ENCODE data around the gene ZNF341.
"Not testable (repeated sequence)": the region's sequence is repeated elsewhere in the genome, so short reads cannot be mapped to it uniquely, and the experiment has no call there.

Gene ZNF341

DNA sequence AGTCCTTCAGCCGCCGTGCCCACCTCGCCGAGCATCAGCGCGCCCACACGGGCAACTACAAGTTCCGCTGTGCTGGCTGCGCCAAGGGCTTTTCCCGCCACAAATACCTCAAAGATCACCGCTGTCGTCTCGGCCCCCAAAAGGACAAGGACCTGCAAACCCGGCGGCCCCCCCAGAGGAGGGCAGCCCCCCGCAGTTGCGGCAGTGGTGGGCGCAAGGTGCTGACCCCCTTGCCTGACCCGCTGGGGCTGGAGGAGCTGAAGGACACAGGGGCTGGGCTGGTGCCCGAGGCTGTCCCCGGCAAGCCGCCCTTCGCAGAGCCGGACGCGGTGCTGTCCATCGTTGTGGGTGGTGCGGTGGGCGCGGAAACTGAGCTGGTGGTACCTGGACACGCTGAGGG lies 59.2 kb downstream of the ZNF341 start:
- Mint-ChIP-seq H3K4me1 (ENCODE audit: low read depth in 2 of 2) (peaks cover 10 to 19% of the 10 kb centered on the region in 2 donors), H3K36me3 (ENCODE audit: insufficient read depth) (peaks cover 7% of the 10 kb centered on the region), H3K27ac (peak overlapping the region in 1 of 2 donors; percentile 17), H3K4me3 (no peak overlapping the region), H3K27me3 (no peaks in the 10 kb centered on the region), H3K9me3 (no peaks in the 10 kb centered on the region)
- no peak for DNase-seq
- no peak for ATAC-seq (replicated peaks)

DNA sequence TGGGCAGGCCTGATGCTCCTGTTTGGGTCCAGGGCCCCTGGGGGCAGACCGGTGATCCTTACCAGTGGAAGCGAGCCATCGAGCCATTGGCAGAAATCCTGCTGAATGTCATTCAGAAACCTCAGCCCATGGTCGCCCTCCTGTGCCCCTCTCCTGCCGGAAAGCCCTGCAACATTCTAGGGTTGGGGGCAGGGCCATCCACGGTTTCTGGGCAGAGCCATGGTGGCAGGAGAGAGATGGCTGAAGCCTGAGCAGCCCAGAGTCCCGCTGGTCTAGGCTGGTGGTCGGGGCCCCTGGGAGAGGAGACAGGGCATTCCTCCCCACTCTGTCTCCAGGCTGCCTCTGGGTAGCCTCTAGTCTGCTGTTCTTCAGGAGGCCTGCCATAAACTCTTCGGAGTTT lies 59.7 kb downstream of the ZNF341 start:
- H3K4me3 Mint-ChIP-seq: no peak overlapping the region
- DNase-seq (no peak), ATAC-seq (replicated peaks) (no peak)
- peaks cover 7% of the 10 kb centered on the region for H3K36me3 Mint-ChIP-seq (ENCODE audit: insufficient read depth)
- H3K27me3 Mint-ChIP-seq: no peaks in the 10 kb centered on the region
- no peaks in the 10 kb centered on the region for H3K9me3 Mint-ChIP-seq
- H3K27ac Mint-ChIP-seq: no peak overlapping the region
- H3K4me1 Mint-ChIP-seq (ENCODE audit: low read depth in 2 of 2): peaks cover 10 to 16% of the 10 kb centered on the region in 2 donors

DNA sequence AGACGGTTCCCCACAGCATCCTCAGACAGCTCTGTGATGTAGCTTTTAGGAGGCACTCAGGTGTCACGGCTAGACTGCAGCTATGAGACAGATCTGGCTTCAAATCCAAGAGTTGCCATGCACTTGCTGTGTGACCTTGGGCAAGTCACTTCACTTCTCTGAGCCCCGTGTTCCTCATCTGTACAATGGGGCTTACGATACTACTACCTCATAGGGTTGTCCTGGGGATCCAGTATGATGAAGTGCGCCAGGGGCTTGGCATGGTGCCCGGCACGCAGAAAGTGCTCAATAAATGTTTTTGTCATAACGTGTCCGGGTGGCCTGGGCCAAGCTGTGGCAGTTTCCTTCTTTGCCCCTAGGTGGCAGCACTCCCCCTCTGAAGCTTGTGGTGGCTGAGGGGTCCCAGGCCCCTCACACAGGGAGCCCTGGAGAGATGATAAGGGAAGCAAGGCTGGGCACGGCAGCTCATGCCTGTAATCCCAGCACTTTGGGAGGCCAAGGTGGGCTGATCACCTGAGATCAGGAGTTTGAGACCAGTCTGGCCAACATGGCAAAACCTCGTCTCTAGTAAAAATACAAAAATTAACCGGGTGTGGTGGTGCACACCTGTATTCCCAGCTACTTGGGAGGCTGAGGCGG lies 60.3 kb downstream of the ZNF341 start:
- Mint-ChIP-seq H3K27ac (no peak overlapping the region), H3K4me1 (ENCODE audit: low read depth in 2 of 2) (peaks cover 8 to 14% of the 10 kb centered on the region in 2 donors), H3K9me3 (no peaks in the 10 kb centered on the region), H3K36me3 (ENCODE audit: insufficient read depth) (peaks cover 3% of the 10 kb centered on the region), H3K4me3 (no peak overlapping the region), H3K27me3 (no peaks in the 10 kb centered on the region)
- DNase-seq: peak; percentile 37 to 52 (median 44)
- peak; percentile 50 for ATAC-seq (replicated peaks)

DNA sequence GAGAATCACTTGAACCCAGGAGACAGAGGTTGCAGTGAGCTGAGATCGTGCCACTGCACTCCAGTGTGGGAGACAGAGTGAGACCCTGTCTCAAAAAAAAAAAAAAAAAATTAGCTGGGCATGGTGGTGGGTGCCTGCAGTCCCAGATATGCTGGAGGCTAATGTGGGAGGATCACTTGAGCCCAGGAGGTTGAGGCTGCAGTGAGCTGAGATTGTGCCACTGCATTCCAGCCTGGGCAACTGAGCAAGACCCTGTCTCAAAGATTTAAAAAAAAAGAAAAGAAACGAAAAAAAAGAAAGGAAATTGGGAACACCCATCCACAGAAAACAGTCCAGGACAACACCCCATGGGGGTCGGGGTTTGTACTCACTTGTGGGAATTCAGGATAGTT lies 60.8 kb downstream of the ZNF341 start:
- H3K36me3 Mint-ChIP-seq (ENCODE audit: insufficient read depth); H3K9me3 Mint-ChIP-seq; H3K4me1 Mint-ChIP-seq (ENCODE audit: low read depth in 2 of 2); H3K4me3 Mint-ChIP-seq; H3K27ac Mint-ChIP-seq; ATAC-seq (replicated peaks); H3K27me3 Mint-ChIP-seq; DNase-seq: not testable (repeated sequence)

DNA sequence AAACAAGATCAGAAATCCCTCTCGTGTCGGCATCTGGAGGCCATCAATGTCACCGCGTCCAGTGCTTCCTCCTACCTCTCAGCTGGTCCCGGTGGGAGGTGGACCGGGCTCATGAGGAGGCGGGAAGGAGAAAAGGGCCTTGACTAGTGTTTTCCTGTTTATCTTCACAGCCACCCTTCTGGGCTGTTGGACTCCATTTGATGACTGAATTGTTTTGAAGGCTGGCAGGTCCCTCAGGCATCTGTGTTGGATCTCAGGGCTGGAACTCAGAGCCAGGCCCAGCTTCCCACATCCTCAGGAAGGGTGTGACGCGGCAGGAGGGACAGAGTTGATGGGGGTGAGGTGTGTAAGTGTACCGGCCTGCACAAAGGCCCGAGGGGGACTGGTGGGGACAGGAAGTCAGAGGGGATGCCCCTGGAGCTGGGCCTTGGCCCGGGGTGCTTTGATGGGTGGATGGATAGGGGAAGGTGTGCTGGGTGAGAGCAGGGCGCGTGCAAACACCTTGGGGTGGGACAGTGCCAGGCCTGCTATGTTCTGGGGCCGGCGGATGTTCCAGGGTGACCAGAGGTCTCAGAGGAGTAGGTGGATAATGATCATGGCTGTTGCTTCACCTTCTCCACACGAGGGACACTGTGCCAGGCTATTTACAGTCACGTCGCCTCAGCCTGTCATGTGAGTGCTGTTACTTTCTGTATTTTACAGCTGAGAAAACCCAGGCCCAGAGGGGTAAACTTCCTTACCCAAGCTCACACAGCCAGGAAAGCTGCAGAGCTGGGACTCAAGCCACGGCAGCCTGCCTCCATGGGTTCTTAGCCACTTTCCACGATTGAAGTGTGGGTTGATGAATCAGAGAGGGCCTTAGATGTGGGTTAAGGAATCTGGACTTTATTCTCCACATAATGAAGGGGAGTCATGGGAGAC lies 61.5 kb downstream of the ZNF341 start:
- H3K27ac Mint-ChIP-seq: peak overlapping the region in 1 of 2 donors; percentile 41
- ATAC-seq (replicated peaks) (no peak), DNase-seq (no peak)
- H3K4me3 Mint-ChIP-seq: no peak overlapping the region
- no peaks in the 10 kb centered on the region for H3K27me3 Mint-ChIP-seq
- H3K9me3 Mint-ChIP-seq: no peaks in the 10 kb centered on the region
- H3K4me1 Mint-ChIP-seq (ENCODE audit: low read depth in 2 of 2): peaks cover 0 to 4% of the 10 kb centered on the region in 2 donors
- peaks cover 3% of the 10 kb centered on the region for H3K36me3 Mint-ChIP-seq (ENCODE audit: insufficient read depth)

DNA sequence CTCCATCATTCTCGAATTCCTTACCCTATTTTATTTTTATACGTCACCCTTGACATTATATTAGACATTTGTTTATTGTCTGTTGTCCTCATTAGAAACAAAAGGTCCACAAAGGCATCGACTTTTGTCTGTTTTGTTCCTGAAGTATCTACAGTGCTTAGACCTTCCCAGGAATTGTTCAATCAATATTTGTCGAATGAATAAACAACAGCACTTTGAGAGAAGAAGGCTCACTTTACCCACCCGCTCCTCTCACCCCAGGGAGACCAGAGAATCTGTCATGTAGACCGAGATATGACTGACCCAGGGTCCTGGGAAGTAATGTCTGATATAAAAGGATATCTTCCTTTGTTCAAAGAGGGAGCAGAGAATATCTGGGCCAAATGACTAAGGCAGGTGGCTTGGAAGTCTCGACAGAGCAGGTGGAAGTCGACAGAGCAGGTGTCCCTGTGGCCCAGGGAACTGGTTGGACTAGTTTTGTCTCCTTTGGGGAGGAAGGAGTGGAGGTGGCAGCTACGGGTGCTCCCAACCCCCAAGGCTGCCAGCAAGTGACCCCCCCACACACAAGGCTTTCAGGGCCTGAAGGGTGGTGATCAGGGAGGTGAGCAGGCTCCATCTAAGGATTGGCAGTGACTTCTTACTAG lies 64.6 kb downstream of the ZNF341 start:
- ATAC-seq (replicated peaks): no peak
- H3K4me3 Mint-ChIP-seq: no peak overlapping the region
- peak overlapping the region in 1 of 2 donors; percentile 41 for H3K27ac Mint-ChIP-seq

DNA sequence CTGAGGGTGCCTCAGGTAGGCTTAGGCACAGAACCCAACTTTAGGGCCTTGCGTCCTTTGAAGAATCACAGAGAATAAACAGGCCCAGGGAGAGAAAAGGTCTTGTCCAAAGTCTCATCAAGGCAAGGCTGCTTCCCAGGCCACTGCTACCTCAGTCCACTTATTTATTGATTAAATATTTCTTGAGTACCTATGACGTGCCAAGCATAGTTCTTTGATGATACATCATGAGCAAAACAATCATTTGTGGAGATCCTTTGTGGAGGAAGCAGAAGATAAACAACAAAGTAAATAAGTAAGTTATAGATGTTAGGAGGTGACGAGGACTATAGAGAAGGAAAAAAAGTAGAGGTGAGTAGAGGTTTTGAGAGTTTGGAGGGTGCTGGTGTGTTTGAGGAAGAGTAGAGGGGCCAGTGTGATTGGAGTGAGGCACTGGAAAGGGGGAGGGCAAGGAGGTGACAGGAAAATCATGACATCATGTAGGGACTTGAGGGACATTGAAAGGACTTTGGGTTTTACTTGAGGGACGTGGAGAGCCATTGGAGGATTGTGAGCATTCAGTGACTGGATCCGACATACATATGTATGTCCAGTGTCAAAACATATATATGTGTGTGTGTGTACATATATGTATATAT lies 65.2 kb downstream of the ZNF341 start:
- Mint-ChIP-seq H3K27me3 (no peaks in the 10 kb centered on the region), H3K9me3 (no peaks in the 10 kb centered on the region), H3K27ac (no peak overlapping the region), H3K4me1 (ENCODE audit: low read depth in 2 of 2) (peaks cover 0 to 2% of the 10 kb centered on the region in 2 donors), H3K4me3 (no peak overlapping the region), H3K36me3 (ENCODE audit: insufficient read depth) (no peaks in the 10 kb centered on the region)
- ATAC-seq (replicated peaks) (no peak), DNase-seq (no peak)

More for the DNA sequence above, 64.6 kb downstream of the ZNF341 start:
- Mint-ChIP-seq H3K36me3 (ENCODE audit: insufficient read depth) (no peaks in the 10 kb centered on the region), H3K4me1 (ENCODE audit: low read depth in 2 of 2) (peaks cover 0 to 2% of the 10 kb centered on the region in 2 donors), H3K27me3 (no peaks in the 10 kb centered on the region), H3K9me3 (no peaks in the 10 kb centered on the region)
- DNase-seq: no peak

DNA sequence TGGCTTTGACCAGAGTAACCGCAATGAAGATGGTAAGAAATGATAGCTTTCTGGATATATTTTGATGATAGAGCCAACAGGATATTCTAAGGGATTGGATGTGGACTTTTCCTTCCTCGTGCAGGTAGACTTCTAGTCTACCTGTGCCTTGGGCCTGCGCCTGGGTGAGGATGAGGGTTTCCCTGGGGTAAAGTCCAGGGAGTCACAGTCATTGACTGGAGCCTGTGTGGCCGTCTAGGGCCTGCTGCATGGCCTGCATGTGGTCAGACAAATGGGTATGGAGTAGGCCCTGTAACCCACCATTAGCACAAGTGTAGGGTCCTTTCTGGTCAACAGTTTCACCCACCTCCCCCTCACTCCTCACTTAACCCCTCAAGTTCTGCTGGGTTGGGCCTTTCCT lies 66.6 kb downstream of the ZNF341 start:
- no peaks in the 10 kb centered on the region for H3K36me3 Mint-ChIP-seq (ENCODE audit: insufficient read depth)
- ATAC-seq (replicated peaks): no peak
- H3K27me3 Mint-ChIP-seq: no peaks in the 10 kb centered on the region
- H3K27ac Mint-ChIP-seq: no peak overlapping the region
- DNase-seq: no peak
- no peak overlapping the region for H3K4me3 Mint-ChIP-seq
- no peaks in the 10 kb centered on the region for H3K9me3 Mint-ChIP-seq
- no peaks in the 10 kb centered on the region for H3K4me1 Mint-ChIP-seq (ENCODE audit: low read depth in 2 of 2)

DNA sequence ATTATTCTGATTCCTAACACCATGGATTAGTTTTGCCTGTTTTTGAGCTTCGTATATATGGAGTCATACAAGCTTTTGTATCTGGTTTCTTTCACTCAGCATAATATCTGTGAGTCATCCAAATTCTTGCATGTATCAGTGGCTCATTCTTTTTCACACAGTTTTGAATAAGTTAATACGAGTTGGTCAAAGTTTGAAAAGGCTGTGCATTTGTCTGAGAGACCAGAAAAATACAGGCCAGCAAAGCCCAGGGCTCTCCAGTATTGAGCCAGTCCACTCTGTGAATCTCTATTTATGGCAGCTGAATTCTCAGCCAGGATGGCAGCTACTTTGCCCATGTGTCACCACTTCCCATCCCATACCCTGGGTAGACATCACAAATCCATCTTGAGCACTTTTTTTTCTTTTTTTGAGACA lies 72.1 kb downstream of the ZNF341 start:
- Mint-ChIP-seq H3K27me3 (no peaks in the 10 kb centered on the region), H3K4me3 (no peak overlapping the region), H3K4me1 (ENCODE audit: low read depth in 2 of 2) (no peaks in the 10 kb centered on the region), H3K27ac (no peak overlapping the region), H3K9me3 (no peaks in the 10 kb centered on the region), H3K36me3 (ENCODE audit: insufficient read depth) (no peaks in the 10 kb centered on the region)
- no peak for DNase-seq
- no peak for ATAC-seq (replicated peaks)

DNA sequence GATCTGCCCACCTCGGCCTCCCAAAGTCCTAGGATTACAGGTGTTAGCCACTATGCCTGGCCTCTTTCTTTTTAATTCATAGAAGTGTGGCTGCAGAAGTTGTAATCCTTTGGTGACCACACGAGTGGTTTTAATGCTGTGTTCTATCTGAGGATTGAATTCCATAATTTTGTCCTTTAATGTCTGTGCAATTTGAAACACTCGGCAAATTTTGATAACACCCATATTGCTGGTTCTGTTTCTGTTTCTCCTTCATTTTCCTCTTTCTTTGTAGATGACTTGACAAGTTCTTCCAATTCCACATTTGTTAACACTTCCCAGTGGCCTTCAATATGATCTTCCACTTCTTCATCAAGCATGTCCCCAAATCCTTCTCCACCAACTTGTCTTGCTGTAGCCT lies 76.6 kb downstream of the ZNF341 start:
- H3K27ac Mint-ChIP-seq: no peak overlapping the region
- no peaks in the 10 kb centered on the region for H3K27me3 Mint-ChIP-seq
- H3K36me3 Mint-ChIP-seq (ENCODE audit: insufficient read depth): peaks cover 4% of the 10 kb centered on the region
- DNase-seq (no peak), ATAC-seq (replicated peaks) (no peak)
- no peaks in the 10 kb centered on the region for H3K9me3 Mint-ChIP-seq
- H3K4me3 Mint-ChIP-seq: no peak overlapping the region
- peaks cover 19% of the 10 kb centered on the region in 2 donors for H3K4me1 Mint-ChIP-seq (ENCODE audit: low read depth in 2 of 2)

DNA sequence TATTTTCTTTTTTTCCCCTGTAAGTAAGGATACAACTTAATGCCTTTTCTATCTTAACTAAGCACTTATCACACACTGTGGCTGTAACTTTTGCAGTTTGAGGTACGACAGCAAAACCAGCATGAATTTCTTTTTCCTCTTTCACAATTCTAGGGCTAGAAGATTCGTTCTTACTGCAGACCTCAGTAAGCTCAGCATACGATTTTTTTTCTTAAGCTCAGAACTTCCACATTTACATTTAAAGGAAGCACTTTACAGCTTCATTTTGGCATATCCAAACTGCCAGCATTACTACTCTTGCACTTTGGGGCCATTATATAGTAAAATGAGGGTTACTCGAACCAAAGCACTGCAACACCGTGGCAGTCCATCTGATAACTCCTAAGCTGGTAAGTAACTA lies 78.5 kb downstream of the ZNF341 start:
- H3K27ac Mint-ChIP-seq: no peak overlapping the region
- peaks cover 33 to 34% of the 10 kb centered on the region in 2 donors for H3K4me1 Mint-ChIP-seq (ENCODE audit: low read depth in 2 of 2)
- peaks cover 6% of the 10 kb centered on the region for H3K36me3 Mint-ChIP-seq (ENCODE audit: insufficient read depth)
- ATAC-seq (replicated peaks) (no peak), DNase-seq (no peak)
- no peaks in the 10 kb centered on the region for H3K9me3 Mint-ChIP-seq
- no peaks in the 10 kb centered on the region for H3K27me3 Mint-ChIP-seq
- no peak overlapping the region for H3K4me3 Mint-ChIP-seq

DNA sequence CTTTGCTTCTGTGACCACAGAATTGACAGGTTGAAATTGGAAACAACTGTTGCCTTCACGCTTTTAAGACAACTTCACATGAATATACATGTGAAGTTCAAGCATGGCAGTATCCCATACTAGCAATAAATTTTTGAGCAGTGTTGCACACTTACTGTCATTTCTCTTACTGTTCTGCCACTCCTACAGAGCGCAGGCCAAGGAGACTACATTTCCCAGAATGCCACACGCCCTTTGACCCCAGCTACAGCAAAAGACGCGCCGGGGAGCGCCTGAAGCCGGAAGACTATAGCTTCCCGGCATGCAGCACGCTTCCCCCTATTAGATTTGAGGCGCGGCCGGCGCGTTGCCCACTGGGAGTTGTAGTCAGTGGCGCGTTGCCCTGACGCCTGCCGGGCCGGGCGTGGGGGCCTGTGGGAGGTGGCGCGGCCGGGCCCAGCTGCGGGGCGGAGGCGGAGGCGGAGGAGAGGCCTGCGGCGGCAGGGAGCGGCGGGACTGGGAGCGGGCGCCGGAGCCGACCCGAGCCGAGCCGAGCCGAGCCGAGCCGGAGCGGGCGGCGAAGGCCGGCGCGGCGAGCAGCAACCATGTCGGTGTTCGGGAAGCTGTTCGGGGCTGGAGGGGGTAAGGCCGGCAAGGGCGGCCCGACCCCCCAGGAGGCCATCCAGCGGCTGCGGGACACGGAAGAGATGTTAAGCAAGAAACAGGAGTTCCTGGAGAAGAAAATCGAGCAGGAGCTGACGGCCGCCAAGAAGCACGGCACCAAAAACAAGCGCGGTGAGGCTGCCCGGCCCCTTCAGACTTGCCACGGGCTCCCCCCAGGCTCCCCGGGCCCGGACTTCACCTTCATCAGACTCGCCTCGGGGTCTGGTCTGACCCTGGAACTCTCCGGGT lies 79.3 kb downstream of the ZNF341 start, which contains the start of gene CHMP4B:
TSS of gene CHMP4B (plus strand) at position 464 of the 891 bp plus-strand sequence. CDS start at position 585, 121 bp downstream.
- ATAC-seq (replicated peaks): peak; percentile 97
- Mint-ChIP-seq H3K4me1 (ENCODE audit: low read depth in 2 of 2) (peaks cover 35 to 40% of the 10 kb centered on the region in 2 donors), H3K9me3 (no peaks in the 10 kb centered on the region), H3K27ac (peak within 1 kb of the TSS; percentile 98 to 99), H3K36me3 (ENCODE audit: insufficient read depth) (peaks cover 6% of the 10 kb centered on the region), H3K4me3 (peak within 1 kb of the TSS; percentile 96 to 97), H3K27me3 (no peaks in the 10 kb centered on the region)
- DNase-seq: peak; percentile 98

Data from effector memory CD8-positive, alpha-beta T cell (primary cell).